ENCODE measurements around the gene DNAJC21.

The DNAJC21 gene

DNA sequence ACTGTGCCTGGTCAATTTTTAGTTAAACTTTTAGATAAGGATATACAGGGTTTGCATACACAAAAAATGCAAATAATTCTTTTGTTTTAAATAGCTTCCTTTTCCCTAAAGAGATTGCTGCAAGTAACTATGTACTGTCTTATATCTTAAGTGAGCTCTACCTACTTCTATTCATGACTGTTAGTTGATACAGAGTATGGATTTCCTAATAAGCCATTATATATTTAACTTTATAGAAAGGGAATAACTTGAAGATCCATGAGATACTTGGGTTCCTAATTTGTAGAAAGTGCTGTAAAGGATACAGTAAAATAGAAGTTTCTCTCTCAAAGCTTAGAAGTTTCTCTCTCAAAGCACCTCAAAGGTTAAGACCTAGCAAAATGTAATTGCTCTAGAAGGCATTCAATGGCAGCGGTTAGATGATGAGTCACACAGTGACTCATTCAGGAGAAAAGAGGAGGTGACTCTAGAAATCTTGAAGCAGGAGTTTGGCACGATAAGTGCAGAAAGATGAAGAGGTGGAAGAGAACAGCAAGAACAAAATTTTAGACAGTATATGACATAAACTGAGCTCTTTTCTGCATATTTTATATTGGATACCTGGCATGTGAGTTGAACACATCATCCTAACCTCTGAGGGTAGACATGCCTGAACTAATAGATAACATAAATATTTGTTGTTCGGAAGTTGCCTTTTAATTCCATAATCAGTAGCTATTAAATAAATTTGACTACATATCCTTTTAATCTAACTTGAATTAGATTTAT lies 5.5 kb upstream of the DNAJC21 start:
- TF ChIP-seq ZFX (IDR thresholded peaks at IDR 0.05; ENCODE audit: borderline replicate concordance): no peak
- peak overlapping the region; percentile 31 for H3K27ac ChIP-seq

DNA sequence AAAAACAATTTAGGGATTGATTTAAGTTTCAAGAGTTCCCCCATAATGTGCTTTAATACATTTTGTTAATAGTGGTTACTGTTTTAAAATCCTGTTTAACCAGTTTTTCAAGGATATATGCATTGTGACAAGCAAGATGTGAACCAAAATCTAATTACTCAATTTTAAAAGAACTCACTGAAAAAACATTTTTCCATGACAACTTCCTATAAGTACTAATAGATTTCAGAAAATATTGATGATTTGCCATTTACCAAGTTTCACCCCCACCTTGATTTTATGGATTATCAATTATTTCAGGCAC lies 4.9 kb upstream of the DNAJC21 start:
- peak overlapping the region; percentile 31 for H3K27ac ChIP-seq
- TF ChIP-seq CTCF (IDR thresholded peaks at IDR 0.05) (no peak), ZFX (IDR thresholded peaks at IDR 0.05; ENCODE audit: borderline replicate concordance) (no peak)

DNA sequence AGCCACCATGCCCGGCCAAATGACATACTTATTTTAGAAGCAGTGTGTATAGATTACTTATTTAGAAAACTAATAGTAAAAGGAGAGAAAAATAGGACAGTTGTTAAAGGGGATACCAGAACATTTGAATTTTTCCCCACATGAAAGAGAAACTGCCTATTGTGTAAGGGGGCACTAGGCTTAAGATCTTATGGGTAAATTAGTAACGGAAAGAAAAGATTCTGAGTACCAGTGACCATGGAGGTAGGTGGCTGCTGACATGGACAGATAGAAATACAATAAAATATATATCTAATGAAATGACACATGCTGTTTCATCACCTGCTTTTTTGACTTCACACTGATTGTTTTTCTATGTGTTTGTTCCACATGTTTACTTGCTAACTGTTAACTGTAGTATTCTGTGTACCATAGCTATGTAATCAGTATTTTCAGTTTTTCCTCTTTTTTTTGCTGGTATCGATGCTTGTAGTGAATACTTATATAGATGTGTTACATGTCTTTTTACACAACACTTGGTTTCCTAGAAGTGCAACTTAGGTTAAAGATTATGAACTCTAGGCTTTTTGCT lies 3.0 kb upstream of the DNAJC21 start:
- TF ChIP-seq ZFX (IDR thresholded peaks at IDR 0.05; ENCODE audit: borderline replicate concordance): no peak
- no peak for TF ChIP-seq CTCF (IDR thresholded peaks at IDR 0.05)
- no peak overlapping the region for H3K27ac ChIP-seq

DNA sequence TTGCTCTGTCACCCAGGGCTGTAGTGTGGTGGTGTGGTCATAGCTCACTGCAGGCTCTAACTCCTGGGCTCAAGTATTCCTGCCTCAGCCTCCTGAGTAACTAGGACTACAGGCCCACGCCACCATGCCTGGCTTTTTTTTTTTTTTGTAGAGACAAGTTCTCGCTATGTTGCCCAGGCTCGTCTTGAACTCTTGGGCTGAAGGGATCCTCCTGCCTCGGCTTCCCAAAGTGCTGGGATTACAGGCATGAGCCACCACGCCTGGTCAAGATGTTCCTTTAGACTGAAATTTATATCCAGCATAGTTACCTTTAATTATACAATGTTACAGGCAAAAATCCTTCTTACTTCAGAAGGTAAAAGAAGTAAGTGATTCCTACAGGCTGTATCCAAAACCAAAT lies 1.6 kb upstream of the DNAJC21 start:
- no peak overlapping the region; the same call in 1 of the 2 replicates for H3K27ac ChIP-seq
- TF ChIP-seq CTCF (IDR thresholded peaks at IDR 0.05): no peak
- TF ChIP-seq ZFX (IDR thresholded peaks at IDR 0.05; ENCODE audit: borderline replicate concordance): no peak

GRCh38 chr5:34928267-34928666 lies 1.1 kb upstream of the DNAJC21 start:
- no peak for TF ChIP-seq ZFX (IDR thresholded peaks at IDR 0.05; ENCODE audit: borderline replicate concordance)
- no peak for TF ChIP-seq CTCF (IDR thresholded peaks at IDR 0.05)
- H3K27ac ChIP-seq: peak overlapping the region; percentile 91; the same call in 1 of the 2 replicates

GRCh38 chr5:34929720-34930461 lies 532 bp downstream of the DNAJC21 start:
- TF ChIP-seq ZFX (IDR thresholded peaks at IDR 0.05; ENCODE audit: borderline replicate concordance) (no peak), CTCF (IDR thresholded peaks at IDR 0.05) (no peak; the same call in 1 of the 2 replicates)
- peak overlapping the region; percentile 91 for H3K27ac ChIP-seq

DNA sequence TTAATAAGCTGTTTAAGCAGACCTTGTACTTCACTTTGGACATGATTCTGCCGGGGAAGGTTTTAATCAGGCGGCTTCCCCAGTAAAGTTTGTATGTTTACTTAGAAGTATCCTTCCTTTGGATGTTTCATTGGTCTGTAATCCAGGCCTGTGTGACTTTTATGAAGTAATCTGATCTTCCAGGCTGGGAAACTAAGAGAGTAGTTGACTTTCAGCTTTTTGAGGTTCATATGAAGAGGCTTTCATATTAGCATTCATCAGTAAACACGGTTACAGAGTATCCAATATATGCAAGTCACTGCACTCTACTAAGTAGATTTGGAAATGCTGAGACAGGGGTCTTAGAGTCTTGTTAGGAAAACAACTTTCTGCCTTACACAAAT lies 1.1 kb downstream of the DNAJC21 start:
- TF ChIP-seq CTCF (IDR thresholded peaks at IDR 0.05): no peak
- TF ChIP-seq ZFX (IDR thresholded peaks at IDR 0.05; ENCODE audit: borderline replicate concordance): no peak
- H3K27ac ChIP-seq: peak overlapping the region; percentile 91
